Peyer's patch (tissue), 4 donors: Measurements from ENCODE around the gene DOK6. TPM values are rescaled to one million over a fixed set of nuclear protein-coding genes. Genes with fewer than 3 reads are reported as not detected.

Experiments used
- DNase-seq, 3 donors: peaks; one replicate each; pipeline ENCODE4 v3.0.0-alpha.2; 2017 to 2019
- H3K27ac ChIP-seq, 4 donors: fragments of 200-600 bp; sonication (generic); one replicate each; pipeline ENCODE4 v1.5.1; 2016 to 2019
- H3K27me3 ChIP-seq, 2 donors: fragments of 200-600 bp; sonication (generic); one replicate each; pipeline ENCODE4 v1.5.1; 2019
- H3K36me3 ChIP-seq, 3 donors: fragments of 200-600 bp; sonication (generic); one replicate each; pipeline ENCODE4 v1.5.1; 2016 to 2019
- H3K4me1 ChIP-seq, 4 donors: fragments of 200-600 bp; sonication (generic); one replicate each; pipeline ENCODE4 v1.5.1; 2016 to 2019
- H3K4me3 ChIP-seq, 4 donors: fragments of 200-600 bp; sonication (generic); 1 replicate in 3 of 4; 2 replicates in 1 of 4; pipeline ENCODE4 v1.5.1; 2016 to 2019; ENCODE audit warnings: mild to moderate bottlenecking in 1 of 4
- H3K9me3 ChIP-seq, 4 donors: fragments of 200-600 bp; sonication (generic); one replicate each; pipeline ENCODE4 v1.5.1; 2016 to 2019; ENCODE audit warnings: mild to moderate bottlenecking in 1 of 4
- CTCF ChIP-seq, 6 experiments: fragments of 450-650 bp in 4 of 6; fragments of 200-600 bp in 2 of 6; sonication (generic) in 1 of 6; IDR thresholded peaks; one replicate each; pipeline ENCODE4 v1.5.1; 2017 to 2019; ENCODE audit warnings: antibody characterized with exemption in 6 of 6, mild to moderate bottlenecking in 3 of 6, moderate library complexity in 1 of 6
- POLR2A ChIP-seq, 2 donors: fragments of 450-650 bp; IDR thresholded peaks; one replicate each; pipeline ENCODE4 v1.5.1; 2017; ENCODE audit warnings: antibody characterized with exemption in 2 of 2, mild to moderate bottlenecking in 2 of 2, moderate library complexity in 2 of 2
- total RNA-seq, 4 donors: library from RNA; depleted of rRNA; stranded (reverse); fragments of >200 nt; gene quantifications; one replicate each; pipeline ENCODE4 v1.1.0, GENCODE V29; 2016

The DOK6 gene
- total RNA-seq, 4 donors from 2014 or later = 0.13 to 5.2 (median 0.50) TPM

DNA sequence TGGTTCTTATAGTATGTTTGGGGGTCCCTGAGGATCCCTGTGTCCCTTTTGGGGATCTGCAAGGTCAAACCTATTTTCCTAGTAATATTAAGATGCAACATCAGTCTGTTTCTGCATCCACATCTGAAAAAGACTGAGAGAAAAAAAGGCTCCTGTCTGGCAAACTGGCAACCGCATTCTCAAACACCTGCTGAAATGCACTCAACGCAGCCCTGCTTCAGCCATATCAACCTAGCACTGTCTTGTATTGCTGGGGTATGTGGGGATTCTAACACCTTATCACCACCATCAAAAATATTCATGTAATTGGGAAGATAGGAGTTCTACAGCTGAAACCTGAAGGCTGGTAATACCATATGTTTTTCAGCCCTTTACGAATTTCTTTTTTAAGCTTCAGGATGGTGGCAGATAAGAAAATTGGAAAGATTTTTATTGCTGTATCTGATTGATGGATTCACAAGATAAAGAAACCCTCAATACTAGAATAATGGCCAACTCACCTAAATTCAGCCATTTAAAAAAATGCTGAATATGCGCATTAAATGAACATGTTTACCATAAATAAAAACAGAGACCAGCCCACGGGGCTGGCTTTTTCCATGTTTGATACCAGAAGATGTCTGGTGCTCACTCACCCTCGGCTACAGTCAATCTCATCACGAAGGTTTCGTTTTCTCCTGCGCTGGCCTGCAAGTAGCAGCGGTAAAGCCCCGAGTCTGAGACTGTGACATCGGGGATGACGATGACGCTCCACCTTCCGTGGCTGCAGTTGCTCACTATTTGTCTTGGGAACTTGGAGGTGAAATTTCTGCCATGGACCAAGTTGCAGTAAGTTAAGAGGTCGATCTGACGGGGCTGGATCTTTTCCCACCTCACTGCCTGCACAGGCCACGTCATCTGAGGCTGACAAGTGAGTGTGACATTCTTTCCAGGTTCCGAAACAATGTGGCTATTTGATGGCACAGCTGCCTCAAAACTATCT is 494.7 kb downstream of the DOK6 start:
- DNase-seq = no peak
- TF ChIP-seq POLR2A (IDR thresholded peaks at IDR 0.05) = no peak
- TF ChIP-seq CTCF (IDR thresholded peaks at IDR 0.05) = no peak

DNA sequence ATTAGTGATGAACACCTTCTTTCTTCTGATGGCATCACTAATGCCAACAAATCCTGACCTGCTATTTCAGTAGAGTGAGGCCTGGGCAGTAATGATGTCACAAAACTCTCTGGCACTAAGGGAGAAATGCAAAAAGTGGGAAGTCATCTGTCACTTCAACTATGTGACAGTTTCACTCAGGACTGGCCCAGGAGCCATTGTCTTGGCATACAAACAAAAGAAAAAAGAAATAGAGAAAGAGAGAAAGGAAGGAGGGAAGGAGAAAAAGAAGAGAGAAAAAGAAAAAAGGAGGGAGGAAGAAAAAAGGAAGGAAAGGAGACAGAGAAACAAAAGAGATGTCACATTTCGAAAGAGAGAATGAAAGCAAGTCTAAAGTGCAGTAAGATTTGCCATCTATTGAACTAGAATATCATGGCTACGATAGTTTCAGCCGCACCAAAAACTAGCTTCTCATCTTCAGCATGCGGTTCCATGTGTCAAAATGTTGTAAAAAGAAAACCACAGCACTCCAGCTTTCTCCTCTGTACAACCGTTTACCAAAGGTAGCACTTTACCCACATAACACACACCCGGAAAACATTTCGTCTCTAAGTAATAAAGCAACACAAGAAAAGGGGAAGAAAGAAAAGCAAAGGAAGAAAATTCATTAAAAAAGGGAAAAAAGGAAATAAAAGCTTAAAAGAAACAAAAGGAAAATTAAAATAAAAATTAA is 496.9 kb downstream of the DOK6 start:
- Histone ChIP-seq H3K27ac (no peak overlapping the region), H3K27me3 (no peaks in the 10 kb centered on the region), H3K9me3 (no peaks in the 10 kb centered on the region), H3K4me3 (no peak overlapping the region), H3K4me1 (no peaks in the 10 kb centered on the region), H3K36me3 (no peaks in the 10 kb centered on the region)
- TF ChIP-seq CTCF (IDR thresholded peaks at IDR 0.05) (no peak), POLR2A (IDR thresholded peaks at IDR 0.05) (no peak)
- no peak for DNase-seq

More for the DNA sequence above, 494.7 kb downstream of the DOK6 start:
- Histone ChIP-seq H3K4me3 (no peak overlapping the region), H3K36me3 (no peaks in the 10 kb centered on the region), H3K4me1 (no peaks in the 10 kb centered on the region), H3K9me3 (no peaks in the 10 kb centered on the region), H3K27me3 (no peaks in the 10 kb centered on the region), H3K27ac (no peak overlapping the region)

- DNase-seq = no peak
- TF ChIP-seq CTCF (IDR thresholded peaks at IDR 0.05) (no peak), POLR2A (IDR thresholded peaks at IDR 0.05) (no peak)
Observed at GRCh38 chr18:69898241-69898861, 497.7 kb downstream of the DOK6 start.

More at GRCh38 chr18:69898241-69898861, 497.7 kb downstream of the DOK6 start:
- Histone ChIP-seq H3K27ac (no peak overlapping the region), H3K9me3 (no peaks in the 10 kb centered on the region), H3K36me3 (no peaks in the 10 kb centered on the region), H3K4me3 (no peak overlapping the region), H3K4me1 (no peaks in the 10 kb centered on the region), H3K27me3 (no peaks in the 10 kb centered on the region)
